ENCODE measurements around the gene CTAGE8. TPM values are rescaled to one million over a fixed set of nuclear protein-coding genes. Genes with fewer than 3 reads are reported as not detected.
"Not testable (repeated sequence)": the region's sequence is repeated elsewhere in the genome, so short reads cannot be mapped to it uniquely, and the experiment has no call there.

CTAGE8 gene, protein sequence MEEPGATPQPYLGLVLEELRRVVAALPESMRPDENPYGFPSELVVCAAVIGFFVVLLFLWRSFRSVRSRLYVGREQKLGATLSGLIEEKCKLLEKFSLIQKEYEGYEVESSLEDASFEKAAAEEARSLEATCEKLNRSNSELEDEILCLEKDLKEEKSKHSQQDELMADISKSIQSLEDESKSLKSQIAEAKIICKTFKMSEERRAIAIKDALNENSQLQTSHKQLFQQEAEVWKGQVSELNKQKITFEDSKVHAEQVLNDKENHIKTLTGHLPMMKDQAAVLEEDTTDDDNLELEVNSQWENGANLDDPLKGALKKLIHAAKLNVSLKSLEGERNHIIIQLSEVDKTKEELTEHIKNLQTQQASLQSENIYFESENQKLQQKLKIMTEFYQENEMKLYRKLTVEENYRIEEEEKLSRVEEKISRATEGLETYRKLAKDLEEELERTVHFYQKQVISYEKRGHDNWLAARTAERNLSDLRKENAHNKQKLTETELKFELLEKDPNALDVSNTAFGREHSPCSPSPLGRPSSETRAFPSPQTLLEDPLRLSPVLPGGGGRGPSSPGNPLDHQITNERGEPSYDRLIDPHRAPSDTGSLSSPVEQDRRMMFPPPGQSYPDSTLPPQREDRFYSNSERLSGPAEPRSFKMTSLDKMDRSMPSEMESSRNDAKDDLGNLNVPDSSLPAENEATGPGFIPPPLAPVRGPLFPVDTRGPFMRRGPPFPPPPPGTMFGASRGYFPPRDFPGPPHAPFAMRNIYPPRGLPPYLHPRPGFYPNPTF
- 1 to 10 TPM; 1.6 to 9.7 (median 4.5) TPM for total RNA-seq

DNA sequence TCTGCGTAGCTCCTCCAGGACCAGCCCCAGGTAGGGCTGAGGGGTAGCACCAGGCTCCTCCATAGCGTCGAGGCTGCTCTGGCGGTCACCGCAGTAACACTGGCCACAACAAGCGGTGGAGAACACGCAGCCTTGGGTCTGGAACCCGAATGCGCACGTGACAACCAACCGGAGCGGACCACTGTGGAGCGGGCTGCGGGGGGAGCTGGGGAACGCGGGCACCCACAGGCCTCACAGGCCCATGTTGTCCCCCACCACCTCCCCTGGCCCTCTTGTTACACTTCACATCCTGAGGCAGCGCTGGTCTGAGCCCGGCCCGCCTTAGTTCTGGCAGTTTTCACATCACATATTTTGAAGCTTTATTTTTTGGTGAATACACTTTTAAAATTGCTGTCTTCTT is at the start of gene CTAGE8:
Gene CTAGE8 (minus strand): TSS at position 101 of the 400 bp plus-strand sequence. CDS start 38 bp downstream, at position 63.
- H3K4me3 ChIP-seq (ENCODE audit: low read depth, poor library complexity, severe bottlenecking); DNase-seq (ENCODE audit: low spot score in 2 of 2); intact Hi-C loops (cut with DNase I; ENCODE audit: low total_unique reads): not testable (repeated sequence)
- 100% methylated on average over 2 of the region's 19 CpGs; no CpG with 5 or more reads in 1 of the 2 donors for WGBS, 2 donors

DNA sequence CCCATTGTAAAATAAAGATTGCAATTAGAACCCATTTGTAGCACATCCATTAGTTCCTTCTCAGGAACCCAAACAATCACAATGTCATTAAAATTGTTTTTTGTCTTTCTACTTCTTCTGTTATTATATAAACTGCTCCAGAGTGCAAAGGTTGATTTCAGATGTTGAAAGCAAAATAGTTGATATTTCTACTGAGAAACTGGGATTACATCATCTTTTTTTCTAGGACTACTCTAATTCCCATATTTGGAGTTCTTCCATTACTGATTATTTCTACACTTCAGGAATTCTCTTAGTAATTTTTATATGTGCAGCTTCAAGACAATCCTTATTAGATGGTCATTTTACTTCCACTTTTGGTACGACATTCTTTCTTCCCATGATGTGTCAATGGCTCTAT is 48.4 kb upstream of the CTAGE8 start:
- 80% methylated on average over 1 of the region's 1 CpG; no CpG with 5 or more reads in 1 of the 2 donors for WGBS, 2 donors
- DNase-seq (ENCODE audit: low spot score in 2 of 2); H3K4me3 ChIP-seq (ENCODE audit: low read depth, poor library complexity, severe bottlenecking); intact Hi-C loops (cut with DNase I; ENCODE audit: low total_unique reads): not testable (repeated sequence)

DNA sequence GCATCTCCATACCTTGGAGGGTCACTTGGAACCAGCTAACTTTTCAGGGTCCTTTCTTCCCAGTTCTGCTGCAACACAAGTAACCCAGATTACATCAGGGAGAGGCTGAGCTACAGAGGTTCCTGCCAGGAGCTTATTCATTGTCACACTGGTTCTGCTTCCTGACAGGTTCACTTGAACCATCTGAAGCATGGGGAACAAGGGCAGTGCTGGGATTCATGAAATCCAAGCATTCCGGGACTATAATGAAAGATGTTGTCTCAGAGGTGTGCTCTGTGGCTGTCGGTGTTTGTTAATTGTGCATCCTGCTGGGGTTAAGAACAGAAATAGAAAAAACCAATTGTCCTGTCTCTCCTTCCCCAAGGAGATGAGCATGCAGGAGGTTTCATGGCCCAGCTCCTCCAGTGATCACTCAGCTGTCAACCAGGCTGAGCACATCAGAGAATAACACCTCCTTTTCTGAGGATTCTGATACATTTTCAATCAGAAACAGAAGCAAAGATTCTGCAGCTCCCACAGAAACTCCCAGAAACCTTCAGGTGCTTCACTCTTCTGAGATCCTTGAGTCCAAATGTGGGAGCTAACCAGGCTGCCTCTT is 42.9 kb upstream of the CTAGE8 start, which contains the start of gene OR2A1:
Gene OR2A1 (plus strand): TSS at position 548 of the 598 bp plus-strand sequence. CDS start 5,706 bp downstream, outside the sequence.
- DNase-seq (ENCODE audit: low spot score in 2 of 2); intact Hi-C loops (cut with DNase I; ENCODE audit: low total_unique reads); H3K4me3 ChIP-seq (ENCODE audit: low read depth, poor library complexity, severe bottlenecking): not testable (repeated sequence)
- 79% methylated on average over 2 of the region's 2 CpGs; no CpG with 5 or more reads in 1 of the 2 donors for WGBS, 2 donors

DNA sequence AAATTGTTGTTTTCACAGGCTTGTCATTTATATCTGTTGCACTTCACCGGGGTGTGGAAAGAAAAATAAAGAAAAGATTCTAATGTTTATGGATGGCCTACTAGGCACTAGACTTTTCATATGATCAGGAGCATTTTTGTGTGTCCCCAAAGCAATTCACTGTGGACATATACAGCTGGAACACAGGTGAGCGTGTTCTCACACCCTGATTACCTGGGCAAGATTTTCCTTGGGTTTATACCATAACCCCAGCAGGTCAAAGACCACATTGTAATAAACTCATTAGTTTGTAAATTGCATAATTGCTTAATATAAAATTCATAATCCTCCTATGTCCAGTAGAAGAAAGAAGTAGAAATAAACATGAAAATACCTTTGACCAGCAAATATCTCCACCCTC is 42.1 kb upstream of the CTAGE8 start:
- H3K4me3 ChIP-seq (ENCODE audit: low read depth, poor library complexity, severe bottlenecking); DNase-seq (ENCODE audit: low spot score in 2 of 2); intact Hi-C loops (cut with DNase I; ENCODE audit: low total_unique reads): not testable (repeated sequence)
- WGBS, 2 donors: 100% methylated on average over 1 of the region's 2 CpGs; no CpG with 5 or more reads in 1 of the 2 donors

DNA sequence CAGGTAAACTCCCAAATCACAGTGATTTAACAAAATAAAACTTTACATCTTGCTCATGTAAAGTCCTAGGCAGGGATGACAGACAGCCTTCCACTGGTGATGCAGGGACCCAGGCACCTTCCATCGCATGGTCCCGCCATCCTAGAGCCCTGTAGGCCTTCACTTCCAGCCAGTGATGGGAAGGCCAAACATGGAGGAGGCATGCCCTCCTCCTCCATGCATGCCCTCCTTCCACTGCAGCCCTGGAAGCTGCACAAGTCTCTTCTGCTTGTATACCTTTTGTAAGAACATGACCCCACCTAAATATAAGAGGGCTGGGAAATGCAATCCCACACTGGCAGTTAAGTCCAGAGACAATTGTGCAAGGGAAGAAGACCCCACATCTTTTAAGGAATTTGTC is 40.6 kb upstream of the CTAGE8 start:
- not testable (repeated sequence) for H3K4me3 ChIP-seq (ENCODE audit: low read depth, poor library complexity, severe bottlenecking)

DNA sequence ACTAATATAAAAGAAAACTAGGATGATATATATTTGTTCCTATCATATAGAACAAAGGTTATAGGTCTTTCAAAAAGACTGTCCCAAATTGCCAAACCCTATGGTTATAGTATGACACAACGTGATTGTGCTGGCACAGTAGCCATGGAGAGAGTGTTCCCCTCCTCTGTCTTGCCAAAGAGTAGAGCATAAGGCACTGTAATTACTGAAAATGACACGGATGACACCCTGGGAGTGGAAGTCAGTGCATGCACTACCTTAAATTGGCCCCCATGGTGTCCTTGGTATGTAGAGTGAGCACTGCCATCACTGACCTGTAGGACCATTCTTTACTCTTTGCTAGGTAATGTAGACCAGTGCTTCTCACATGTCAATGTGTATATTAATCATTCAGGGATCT is 36.1 kb upstream of the CTAGE8 start:
- DNase-seq (ENCODE audit: low spot score in 2 of 2); H3K4me3 ChIP-seq (ENCODE audit: low read depth, poor library complexity, severe bottlenecking); intact Hi-C loops (cut with DNase I; ENCODE audit: low total_unique reads): not testable (repeated sequence)
- no CpG with 5 or more reads among the region's 2 CpGs for WGBS, 2 donors

More for the DNA sequence above, 40.6 kb upstream of the CTAGE8 start:
- DNase-seq (ENCODE audit: low spot score in 2 of 2); intact Hi-C loops (cut with DNase I; ENCODE audit: low total_unique reads): not testable (repeated sequence)
- no CpG with 5 or more reads among the region's 2 CpGs for WGBS, 2 donors

DNA sequence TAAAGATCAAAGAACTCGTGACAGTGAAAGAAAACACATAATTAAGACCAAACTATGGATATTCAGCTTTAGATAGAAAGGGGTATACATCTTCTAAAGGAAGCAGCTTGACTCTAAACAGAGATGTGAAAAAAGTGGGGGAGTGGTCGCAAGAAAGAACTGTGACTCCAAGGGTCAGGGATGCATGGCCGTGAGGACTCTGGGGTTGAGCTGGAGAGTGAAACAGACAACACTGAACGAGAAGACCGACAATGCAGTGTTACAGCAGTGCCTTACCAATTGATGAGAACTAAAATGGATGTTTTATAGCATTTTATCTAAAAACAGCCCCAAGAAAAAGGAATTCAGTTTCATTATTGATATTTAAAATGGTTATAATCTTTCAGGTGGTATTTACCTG is 34.5 kb upstream of the CTAGE8 start:
- intact Hi-C loops (cut with DNase I; ENCODE audit: low total_unique reads); DNase-seq (ENCODE audit: low spot score in 2 of 2); H3K4me3 ChIP-seq (ENCODE audit: low read depth, poor library complexity, severe bottlenecking): not testable (repeated sequence)
- no CpG with 5 or more reads among the region's 5 CpGs for WGBS, 2 donors

DNA sequence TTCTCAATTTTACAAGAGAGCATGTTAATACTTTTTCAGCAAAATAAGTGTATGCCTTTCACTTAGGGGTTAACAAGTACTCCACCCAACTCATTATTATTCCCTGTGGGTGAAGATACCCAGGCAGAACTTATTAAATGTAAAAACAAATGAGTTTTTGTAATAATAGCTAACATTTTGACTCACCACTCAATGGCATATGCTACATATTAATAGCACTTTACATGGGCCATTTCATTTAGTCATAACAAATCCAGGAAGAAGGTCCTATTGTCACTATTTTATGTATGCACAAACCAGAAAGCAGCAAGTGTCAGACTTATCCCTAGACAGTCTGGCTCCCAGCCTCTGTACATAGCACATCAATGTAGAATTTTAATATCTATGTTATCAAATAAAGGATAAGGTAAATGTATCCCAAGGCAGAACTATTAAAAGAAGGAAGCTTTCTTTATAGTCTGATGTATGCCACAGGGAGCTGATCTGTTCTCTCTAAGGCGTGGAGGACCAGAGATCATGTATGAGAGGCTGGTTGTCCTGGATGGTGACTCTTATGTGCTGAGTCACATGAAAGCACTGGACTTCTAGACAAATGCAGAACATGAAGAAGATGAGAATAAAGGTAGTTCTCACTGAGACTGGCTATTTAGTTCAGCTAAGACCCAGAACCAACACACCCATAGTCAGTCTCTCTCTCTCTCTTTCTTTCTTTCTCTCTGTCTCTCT is 33.7 kb upstream of the CTAGE8 start:
- no CpG with 5 or more reads among the region's 1 CpG for WGBS, 2 donors
- intact Hi-C loops (cut with DNase I; ENCODE audit: low total_unique reads); DNase-seq (ENCODE audit: low spot score in 2 of 2); H3K4me3 ChIP-seq (ENCODE audit: low read depth, poor library complexity, severe bottlenecking): not testable (repeated sequence)

DNA sequence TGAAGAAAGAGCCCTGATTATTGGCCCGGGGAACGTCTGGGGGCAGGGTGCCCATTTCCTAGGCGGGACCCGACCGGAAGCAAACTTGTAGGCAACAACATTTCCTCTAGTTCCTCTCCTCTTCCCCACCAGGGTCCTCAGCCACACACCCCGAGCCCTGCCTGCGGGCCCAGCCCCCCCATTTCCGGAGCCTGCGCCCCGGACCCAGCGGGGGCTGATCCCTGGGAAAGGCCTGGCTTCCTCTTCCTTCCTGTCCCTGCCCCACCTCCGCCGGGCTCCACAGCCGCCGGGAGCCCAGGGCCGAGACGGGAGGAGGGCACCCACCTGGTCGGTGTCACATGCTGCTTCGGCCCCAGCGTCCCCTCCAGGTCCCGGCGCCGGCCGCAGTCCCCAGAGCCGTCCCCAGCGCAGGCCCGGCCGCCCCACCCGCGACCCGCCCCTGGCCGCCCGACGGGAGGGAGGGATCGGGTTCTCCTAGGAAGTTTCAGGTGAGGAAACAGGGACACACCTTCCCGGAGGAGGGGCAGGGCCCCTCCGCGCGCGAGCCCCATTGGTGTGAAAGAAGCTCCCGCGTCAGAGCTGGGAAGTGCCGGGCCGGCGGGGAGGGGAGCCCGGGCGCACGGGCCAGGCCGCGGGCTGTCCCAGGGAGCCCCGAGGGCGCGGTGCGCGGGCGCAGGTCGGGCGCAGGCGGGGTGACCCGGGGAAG is 24.9 kb upstream of the CTAGE8 start:
- intact Hi-C loops (cut with DNase I; ENCODE audit: low total_unique reads); H3K4me3 ChIP-seq (ENCODE audit: low read depth, poor library complexity, severe bottlenecking): not testable (repeated sequence)
- no CpG with 5 or more reads among the region's 60 CpGs for WGBS, 2 donors
- peak in 1 of 2 donors; percentile 78 for DNase-seq (ENCODE audit: low spot score in 2 of 2)

DNA sequence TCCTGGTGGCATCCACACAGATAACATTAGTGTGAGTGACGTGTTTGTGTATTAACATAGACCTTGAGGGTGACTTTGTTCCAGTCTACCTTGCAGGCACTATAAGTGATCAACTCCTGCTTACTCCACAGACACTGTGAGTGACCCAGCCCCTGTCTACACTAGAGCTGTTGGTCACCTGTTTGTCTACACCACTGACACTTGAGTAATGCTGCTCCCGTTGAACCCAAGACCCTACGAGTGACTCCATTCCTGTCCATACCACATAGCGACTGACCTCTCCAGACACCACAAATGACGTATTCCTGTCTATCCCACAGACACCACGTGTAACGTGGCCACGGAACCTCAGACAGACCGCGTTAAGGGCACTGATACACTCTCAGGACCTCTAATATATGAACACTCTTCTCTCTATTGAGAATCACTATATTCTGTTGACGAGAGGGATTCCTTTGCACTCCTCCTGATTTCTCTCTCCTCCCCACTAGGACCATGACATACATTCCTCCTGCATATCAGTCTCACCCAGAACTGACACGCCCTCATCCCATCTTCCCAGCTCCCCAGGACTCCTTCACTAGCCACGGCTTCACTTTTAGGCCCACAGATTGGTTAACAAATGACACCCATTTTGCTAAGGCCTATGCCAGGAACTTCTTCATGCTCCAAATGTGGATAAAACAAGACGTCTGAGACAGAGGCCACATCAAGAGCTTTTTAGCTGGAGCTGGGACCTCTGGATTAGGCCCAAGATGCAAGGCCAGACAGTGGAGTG is 23.5 kb upstream of the CTAGE8 start:
- H3K4me3 ChIP-seq (ENCODE audit: low read depth, poor library complexity, severe bottlenecking); intact Hi-C loops (cut with DNase I; ENCODE audit: low total_unique reads): not testable (repeated sequence)
- WGBS, 2 donors: 43 to 49% methylated on average over 3 of the region's 14 CpGs
- peak in 1 of 2 donors; percentile 58 for DNase-seq (ENCODE audit: low spot score in 2 of 2)

DNA sequence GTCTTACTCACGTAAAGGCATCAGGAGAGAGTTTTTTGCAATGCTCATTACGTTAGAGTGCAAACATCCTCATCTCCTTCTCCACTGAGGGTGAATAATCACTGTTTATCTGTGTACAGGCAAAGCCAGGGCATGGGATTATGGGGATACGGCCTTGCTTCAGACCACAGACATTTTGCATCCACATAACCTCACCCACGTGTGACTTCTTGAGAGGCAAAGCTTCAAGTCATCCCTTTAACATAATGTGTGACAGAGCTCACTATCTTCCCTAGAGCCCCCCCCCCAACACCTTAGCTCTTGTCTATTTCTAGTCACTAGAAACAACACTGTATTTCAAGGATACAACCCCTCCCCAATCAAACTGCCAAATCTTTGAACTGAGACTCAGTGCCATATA is 22.5 kb upstream of the CTAGE8 start:
- 45 to 56% methylated on average over 2 of the region's 4 CpGs for WGBS, 2 donors
- peak in 1 of 2 donors; percentile 68 for DNase-seq (ENCODE audit: low spot score in 2 of 2)
- intact Hi-C loops (cut with DNase I; ENCODE audit: low total_unique reads); H3K4me3 ChIP-seq (ENCODE audit: low read depth, poor library complexity, severe bottlenecking): not testable (repeated sequence)

DNA sequence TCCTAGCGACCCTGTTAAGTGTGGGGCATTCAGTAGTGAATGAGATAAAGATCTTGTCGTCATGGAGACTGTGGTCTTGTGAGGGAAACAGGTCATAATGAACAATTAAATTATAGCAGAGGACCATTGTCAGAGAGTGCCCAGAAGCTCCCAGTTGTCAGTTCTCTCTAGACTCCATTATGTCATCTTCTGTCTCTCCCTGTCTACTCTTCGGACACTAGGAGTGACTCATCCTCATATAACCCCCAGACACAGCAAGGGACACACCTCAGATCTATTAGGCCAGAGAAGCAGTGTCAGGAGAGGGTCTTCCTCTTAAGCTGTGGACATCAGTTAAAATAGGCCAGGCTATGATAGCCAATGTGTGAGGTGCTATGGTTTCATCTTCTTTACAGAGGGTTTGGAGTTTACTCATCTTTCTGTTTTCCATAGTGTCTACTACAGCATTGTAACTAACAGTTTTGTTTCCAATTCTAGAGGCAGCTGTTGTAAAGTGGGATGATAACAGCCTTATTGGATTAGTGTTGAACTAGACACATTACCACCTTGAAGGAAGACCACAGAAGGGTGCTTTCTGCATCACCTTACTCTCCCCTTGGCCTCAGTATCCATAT is 18.2 kb upstream of the CTAGE8 start:
- WGBS, 2 donors: no CpG with 5 or more reads among the region's 3 CpGs
- DNase-seq (ENCODE audit: low spot score in 2 of 2); intact Hi-C loops (cut with DNase I; ENCODE audit: low total_unique reads); H3K4me3 ChIP-seq (ENCODE audit: low read depth, poor library complexity, severe bottlenecking): not testable (repeated sequence)

DNA sequence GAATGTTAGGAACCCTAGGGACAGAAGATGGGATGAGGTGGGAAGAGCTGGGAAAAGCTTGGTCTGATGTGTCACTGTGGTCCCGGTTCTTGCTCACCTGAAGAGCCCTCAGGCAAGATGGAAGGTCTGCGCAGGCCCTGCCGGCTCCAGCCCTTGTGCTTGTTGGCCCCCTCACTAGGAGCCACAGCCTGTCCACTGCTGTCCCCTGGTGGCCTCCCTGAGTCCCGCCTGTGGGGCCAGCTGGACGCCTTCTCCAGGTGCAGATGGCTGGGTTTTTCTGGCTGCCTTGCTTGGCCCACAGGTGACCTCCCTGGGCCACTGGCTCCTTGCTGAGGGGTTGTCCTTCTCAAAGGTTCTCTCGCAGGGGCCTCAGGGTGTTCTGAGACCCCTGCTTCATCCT is 14.6 kb upstream of the CTAGE8 start:
- H3K4me3 ChIP-seq (ENCODE audit: low read depth, poor library complexity, severe bottlenecking); DNase-seq (ENCODE audit: low spot score in 2 of 2); intact Hi-C loops (cut with DNase I; ENCODE audit: low total_unique reads): not testable (repeated sequence)
- no CpG with 5 or more reads among the region's 6 CpGs for WGBS, 2 donors
